Upper lobe of left lung (tissue), 6 donors: ENCODE data around the gene ACOXL. TPM values are rescaled to one million over a fixed set of nuclear protein-coding genes. Genes with fewer than 3 reads are reported as not detected.

Source experiments
- ATAC-seq, 2 donors: fragments of 200-7000 bp; cut with Tn5 transposase; one replicate each; pipeline ENCODE4 v1.9.1; 2022; ENCODE audit warnings: mild to moderate bottlenecking in 2 of 2, moderate library complexity in 2 of 2; ENCODE audit not compliant: low FRiP score in 2 of 2
- DNase-seq, 2 donors: peaks; one replicate each; pipeline ENCODE4 v3.0.0-alpha.2; 2019 to 2020
- H3K27ac ChIP-seq, 4 donors: fragments of 200-600 bp; sonication (generic); one replicate each; pipeline ENCODE4 v1.5.1; 2016 to 2019
- H3K27me3 ChIP-seq, 4 donors: fragments of 200-600 bp; sonication (generic); one replicate each; pipeline ENCODE4 v1.5.1; 2017 to 2019
- H3K36me3 ChIP-seq, 4 donors: fragments of 200-600 bp; sonication (generic); one replicate each; pipeline ENCODE4 v1.5.1; 2016 to 2019
- H3K4me1 ChIP-seq, 4 donors: fragments of 200-600 bp; sonication (generic); one replicate each; pipeline ENCODE4 v1.5.1; 2018 to 2019
- H3K4me3 ChIP-seq, 4 donors: fragments of 200-600 bp; sonication (generic); one replicate each; pipeline ENCODE4 v1.5.1; 2017 to 2019; ENCODE audit warnings: mild to moderate bottlenecking in 2 of 4, moderate library complexity in 1 of 4
- H3K9me3 ChIP-seq, 4 donors: fragments of 200-600 bp; sonication (generic); one replicate each; pipeline ENCODE4 v1.5.1; 2018 to 2019
- CTCF ChIP-seq, 6 experiments: fragments of 450-650 bp in 4 of 6; fragments of 200-600 bp in 2 of 6; sonication (generic) in 2 of 6; IDR thresholded peaks; one replicate each; pipeline ENCODE4 v1.5.1; 2016 to 2019; ENCODE audit warnings: antibody characterized with exemption in 6 of 6
- EP300 ChIP-seq, 4 donors: sonication (generic); formaldehyde crosslinking; IDR thresholded peaks; one replicate each; pipeline ENCODE4 v1.5.1; 2017; ENCODE audit warnings: antibody characterized with exemption in 4 of 4, control low read depth in 2 of 4
- POLR2A ChIP-seq, 4 donors: fragments of 450-650 bp; IDR thresholded peaks; one replicate each; pipeline ENCODE4 v1.5.1; 2016 to 2017; ENCODE audit warnings: antibody characterized with exemption in 4 of 4, mild to moderate bottlenecking in 2 of 4
- POLR2AphosphoS5 ChIP-seq, 2 donors: sonication (generic); formaldehyde crosslinking; IDR thresholded peaks; one replicate each; pipeline ENCODE4 v1.5.1; 2017; ENCODE audit warnings: antibody characterized with exemption in 2 of 2
- WGBS, 2 donors: methylation state at CpG; one replicate each; pipeline ENCODE4 v1.1.5; 2017 to 2018; 5-methylcytosine and 5-hydroxymethylcytosine counted together
- total RNA-seq, 6 donors: library from RNA; depleted of rRNA in 4 of 6; stranded (reverse); fragments of >200 nt in 4 of 6; gene quantifications; one replicate each; pipeline versions ENCODE4 v1.1.0 to v1.2.1, GENCODE V29; 2016 to 2021
- donor health status: DM: no; HTN: no; CAD: no; lungs with moderate emphysema.
- donor health status: DM: no; HTN: yes; CAD: no; lungs with severe emphysema.

ACOXL gene
- total RNA-seq, 6 donors from 2014 or later = 30.2 to 128 (median 38.0) TPM

DNA sequence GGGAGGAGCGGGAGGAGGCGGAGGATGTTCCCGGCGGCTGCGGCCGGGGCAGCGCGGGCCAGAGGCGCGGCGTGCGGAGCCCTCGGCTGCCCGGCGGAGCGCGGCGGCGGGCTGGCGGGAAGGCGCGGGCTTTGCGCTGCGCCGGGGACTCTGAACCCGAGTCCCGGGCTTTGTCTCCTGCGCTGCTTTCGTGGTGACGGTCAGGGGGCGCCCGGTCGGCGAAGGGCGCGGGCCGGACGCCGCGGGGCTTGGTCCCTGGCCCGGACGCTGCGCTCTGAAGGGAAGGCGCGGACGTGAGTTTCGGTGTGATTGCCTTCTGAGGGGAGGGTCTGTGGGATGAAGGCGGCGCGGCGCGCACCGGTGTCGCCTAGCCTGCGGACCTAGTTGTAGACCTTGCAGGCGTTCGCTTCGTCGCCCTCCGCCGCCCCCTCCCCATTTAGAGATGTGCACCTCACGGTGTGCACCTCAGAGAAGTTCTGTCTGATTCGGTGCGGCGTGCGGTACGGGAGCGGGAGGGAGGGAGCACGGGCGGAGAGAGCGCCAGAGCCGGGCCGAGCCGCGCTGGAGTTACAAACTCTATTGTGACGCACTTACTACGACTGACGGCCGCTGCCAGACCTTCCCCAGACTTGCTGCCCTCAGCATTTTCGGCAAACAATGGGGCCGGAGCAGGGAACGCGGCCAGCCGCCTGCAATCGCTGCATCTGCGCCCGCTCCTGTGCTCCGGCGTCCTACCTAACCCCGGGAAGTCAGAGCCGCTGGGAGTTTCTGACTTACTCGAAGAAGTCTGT is 390.5 kb downstream of the ACOXL start:
- ATAC-seq (peak; percentile 73), DNase-seq (peak; percentile 82 to 92)
- Histone ChIP-seq H3K4me1 (peaks cover 15 to 49% (median 41%) of the 10 kb centered on the region in 4 donors), H3K27me3 (peaks cover 0 to 20% (median 4%) of the 10 kb centered on the region in 4 donors), H3K9me3 (no peaks in the 10 kb centered on the region), H3K27ac (peak overlapping the region; percentile 78 to 86 (median 82)), H3K4me3 (peak overlapping the region; percentile 34 to 92 (median 78)), H3K36me3 (peaks cover 0 to 26% (median 6%) of the 10 kb centered on the region in 4 donors)
- 0 to 1% methylated on average over 15 to 58 of the region's 92 CpGs for WGBS, 2 donors
- TF ChIP-seq POLR2AphosphoS5 (IDR thresholded peaks at IDR 0.05) (peak; percentile 56 to 68), POLR2A (IDR thresholded peaks at IDR 0.05) (peak in 3 of 4 donors; percentile 63 to 76 (median 72)), CTCF (IDR thresholded peaks at IDR 0.05) (peak in 1 of 6 experiments; percentile 16), EP300 (IDR thresholded peaks at IDR 0.05) (no peak)

DNA sequence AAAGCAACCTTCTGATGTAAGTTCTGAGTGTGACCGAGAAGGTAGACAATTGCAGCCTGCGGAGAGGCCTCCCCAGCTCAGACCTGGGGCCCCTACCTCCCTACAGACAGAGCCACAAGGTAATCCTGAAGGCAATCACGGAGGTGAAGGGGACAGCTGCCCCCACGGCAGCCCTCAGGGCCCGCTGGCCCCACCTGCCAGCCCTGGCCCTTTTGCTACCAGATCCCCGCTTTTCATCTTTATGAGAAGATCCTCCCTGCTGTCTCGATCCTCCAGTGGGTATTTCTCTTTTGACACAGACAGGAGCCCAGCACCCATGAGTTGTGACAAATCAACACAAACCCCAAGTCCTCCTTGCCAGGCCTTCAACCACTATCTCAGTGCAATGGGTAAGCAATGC is 391.4 kb downstream of the ACOXL start:
- WGBS, 2 donors = 95 to 96% methylated on average over 7 of the region's 7 CpGs
- Histone ChIP-seq H3K9me3 (no peaks in the 10 kb centered on the region), H3K27me3 (peaks cover 0 to 17% (median 4%) of the 10 kb centered on the region in 4 donors), H3K36me3 (peaks cover 0 to 28% (median 7%) of the 10 kb centered on the region in 4 donors), H3K4me1 (peaks cover 10 to 40% (median 34%) of the 10 kb centered on the region in 4 donors), H3K4me3 (peak overlapping the region in 2 of 4 donors; percentile 77 to 92), H3K27ac (no peak overlapping the region)
- DNase-seq (peak in 1 of 2 donors; percentile 35), ATAC-seq (no peak)
- TF ChIP-seq POLR2A (IDR thresholded peaks at IDR 0.05) (no peak), POLR2AphosphoS5 (IDR thresholded peaks at IDR 0.05) (no peak), CTCF (IDR thresholded peaks at IDR 0.05) (no peak), EP300 (IDR thresholded peaks at IDR 0.05) (no peak)

DNA sequence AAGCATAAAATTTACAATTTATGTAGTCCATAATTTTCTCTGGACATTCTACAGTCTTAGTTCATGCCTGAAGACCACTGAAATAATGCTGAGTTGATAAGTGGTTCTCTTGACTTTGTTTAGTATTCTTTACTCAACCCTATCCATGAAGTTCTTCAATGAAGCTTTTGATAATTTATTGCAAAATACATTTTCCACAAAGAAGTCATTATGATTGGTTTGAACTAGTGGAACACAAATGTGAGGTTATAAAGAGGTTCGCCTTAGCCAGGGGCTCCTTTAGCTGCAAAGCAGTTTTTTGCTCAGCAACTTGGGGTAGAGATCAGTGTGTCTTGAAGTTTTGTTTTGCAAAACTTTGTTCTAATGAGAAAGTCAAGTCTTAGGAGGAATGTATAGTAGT is 394.2 kb downstream of the ACOXL start:
- H3K9me3 ChIP-seq = no peaks in the 10 kb centered on the region
- peaks cover 0 to 21% (median 16%) of the 10 kb centered on the region in 4 donors for H3K4me1 ChIP-seq
- H3K36me3 ChIP-seq = peaks cover 0 to 43% (median 11%) of the 10 kb centered on the region in 4 donors
- DNase-seq (no peak), ATAC-seq (no peak)
- TF ChIP-seq POLR2A (IDR thresholded peaks at IDR 0.05) (no peak), POLR2AphosphoS5 (IDR thresholded peaks at IDR 0.05) (no peak), CTCF (IDR thresholded peaks at IDR 0.05) (no peak), EP300 (IDR thresholded peaks at IDR 0.05) (no peak)
- no peak overlapping the region for H3K27ac ChIP-seq
- H3K4me3 ChIP-seq = no peak overlapping the region
- no peaks in the 10 kb centered on the region for H3K27me3 ChIP-seq
- 96 to 100% methylated on average over 1 of the region's 1 CpG for WGBS, 2 donors

- WGBS, 2 donors = 85 to 89% methylated on average over 4 of the region's 4 CpGs
- H3K4me3 ChIP-seq = no peak overlapping the region
- H3K27ac ChIP-seq = no peak overlapping the region
- peaks cover 0 to 17% (median 9%) of the 10 kb centered on the region in 4 donors for H3K4me1 ChIP-seq
- H3K36me3 ChIP-seq = peaks cover 0 to 43% (median 11%) of the 10 kb centered on the region in 4 donors
- H3K27me3 ChIP-seq = no peaks in the 10 kb centered on the region
- H3K9me3 ChIP-seq = no peaks in the 10 kb centered on the region
- ATAC-seq (no peak), DNase-seq (no peak)
- no peak for TF ChIP-seq CTCF (IDR thresholded peaks at IDR 0.05)
- TF ChIP-seq EP300 (IDR thresholded peaks at IDR 0.05) = no peak
- TF ChIP-seq POLR2AphosphoS5 (IDR thresholded peaks at IDR 0.05) = no peak
- TF ChIP-seq POLR2A (IDR thresholded peaks at IDR 0.05) = no peak
Measured at GRCh38 chr2:111127351-111127750, 395.0 kb downstream of the ACOXL start.
